Prostate gland (tissue), 2 donors: ENCODE measurements around the gene GPAT3. TPM values are rescaled to one million over a fixed set of nuclear protein-coding genes. Genes with fewer than 3 reads are reported as not detected.

ENCODE experiments used
- DNase-seq: peaks from one replicate; pipeline ENCODE4 v3.0.0-alpha.2; 2019; ENCODE audit warnings: low spot score
- H3K27ac ChIP-seq, 2 donors: fragments of 200-600 bp; sonication (generic); 2 replicates each; pipeline ENCODE4 v1.5.1; 2017 to 2019
- H3K27me3 ChIP-seq: fragments of 200-600 bp; sonication (generic); replicated peaks from 2 replicates; pipeline ENCODE4 v1.5.1; 2019; ENCODE audit not compliant: insufficient read depth
- H3K36me3 ChIP-seq, 2 donors: fragments of 200-600 bp; sonication (generic); 1 replicate in 1 of 2; 2 replicates in 1 of 2; pipeline versions ENCODE4 v1.5.1 to v1.8.1; 2017 to 2019
- H3K4me1 ChIP-seq: fragments of 200-600 bp; sonication (generic); replicated peaks from 2 replicates; pipeline ENCODE4 v1.5.1; 2019
- H3K4me3 ChIP-seq, 2 donors: fragments of 200-600 bp; sonication (generic); 2 replicates each; pipeline ENCODE4 v1.5.1; 2017 to 2019
- H3K9me3 ChIP-seq: fragments of 200-600 bp; sonication (generic); 2 replicates; pipeline ENCODE4 v1.5.1; 2017
- CTCF ChIP-seq, 4 experiments: fragments of 200-600 bp in 2 of 4; fragments of 450-650 bp in 2 of 4; sonication (generic) in 2 of 4; IDR thresholded peaks; 1 replicate in 3 of 4; 2 replicates in 1 of 4; pipeline ENCODE4 v1.5.1; 2016 to 2019; ENCODE audit warnings: antibody characterized with exemption in 4 of 4, mild to moderate bottlenecking in 2 of 4, moderate library complexity in 2 of 4
- POLR2A ChIP-seq: fragments of 450-650 bp; IDR thresholded peaks from one replicate; pipeline ENCODE4 v1.6.1; 2016; ENCODE audit warnings: antibody characterized with exemption, mild to moderate bottlenecking
- POLR2AphosphoS5 ChIP-seq: sonication (generic); formaldehyde crosslinking; IDR thresholded peaks from one replicate; pipeline ENCODE4 v1.6.1; 2017; ENCODE audit warnings: antibody characterized with exemption
- WGBS: methylation state at CpG from one replicate; pipeline ENCODE4 v1.1.5; 2018; 5-methylcytosine and 5-hydroxymethylcytosine counted together
- intact Hi-C: fragments of 100-400 bp; cut with DNase I; formaldehyde crosslinking; loops from one replicate; pipeline ENCODE4 v1.14.2; 2022
- total RNA-seq, 2 donors: library from RNA; depleted of rRNA; stranded (reverse); fragments of >200 nt; gene quantifications; one replicate each; pipeline ENCODE4 v1.1.0, GENCODE V29; 2016

Gene GPAT3
- total RNA-seq, 2 donors from 2014 or later, result 1.2 to 3.7 TPM

- 36% methylated on average over 3 of the region's 3 CpGs for WGBS
- Histone ChIP-seq H3K4me3 (no peak overlapping the region), H3K36me3 (no peaks in the 10 kb centered on the region), H3K4me1 (no peaks in the 10 kb centered on the region), H3K27ac (no peak overlapping the region), H3K9me3 (no peaks in the 10 kb centered on the region), H3K27me3 (no peaks in the 10 kb centered on the region)
- TF ChIP-seq POLR2AphosphoS5 (no peak), CTCF (IDR thresholded peaks at IDR 0.05) (no peak), POLR2A (no peak)
- no peak for DNase-seq
- intact Hi-C loops, result no loop called here
These were observed 16.2 kb downstream of the GPAT3 start for GRCh38 chr4:83552083-83552482.

- Histone ChIP-seq H3K9me3 (no peaks in the 10 kb centered on the region), H3K36me3 (no peaks in the 10 kb centered on the region), H3K4me1 (no peaks in the 10 kb centered on the region), H3K27ac (no peak overlapping the region), H3K27me3 (no peaks in the 10 kb centered on the region), H3K4me3 (no peak overlapping the region)
- WGBS, result 64% methylated on average over 2 of the region's 2 CpGs
- no peak for DNase-seq
- intact Hi-C loops, result no loop called here
- TF ChIP-seq CTCF (IDR thresholded peaks at IDR 0.05), result no peak
- no peak for TF ChIP-seq POLR2A
- TF ChIP-seq POLR2AphosphoS5, result no peak
These were observed 17.0 kb downstream of the GPAT3 start for GRCh38 chr4:83552924-83553323.

- H3K9me3 ChIP-seq, result no peaks in the 10 kb centered on the region
- DNase-seq, result no peak
- H3K4me1 ChIP-seq, result no peaks in the 10 kb centered on the region
- intact Hi-C loops, result no loop called here
- TF ChIP-seq POLR2AphosphoS5, result no peak
- no peak for TF ChIP-seq CTCF (IDR thresholded peaks at IDR 0.05)
- no peak for TF ChIP-seq POLR2A
- H3K36me3 ChIP-seq, result no peaks in the 10 kb centered on the region
- H3K4me3 ChIP-seq, result no peak overlapping the region
- H3K27me3 ChIP-seq, result no peaks in the 10 kb centered on the region
- no peak overlapping the region for H3K27ac ChIP-seq
- WGBS, result 47% methylated on average over 3 of the region's 3 CpGs
These were observed 20.2 kb downstream of the GPAT3 start for GRCh38 chr4:83556006-83556707.

- H3K9me3 ChIP-seq, result no peaks in the 10 kb centered on the region
- TF ChIP-seq POLR2A, result no peak
- TF ChIP-seq CTCF (IDR thresholded peaks at IDR 0.05), result no peak
- TF ChIP-seq POLR2AphosphoS5, result no peak
- WGBS, result 96% methylated on average over 1 of the region's 1 CpG
- DNase-seq, result no peak
- no peaks in the 10 kb centered on the region for H3K27me3 ChIP-seq
- no peaks in the 10 kb centered on the region for H3K4me1 ChIP-seq
- no peak overlapping the region for H3K27ac ChIP-seq
- intact Hi-C loops, result no loop called here
- no peaks in the 10 kb centered on the region for H3K36me3 ChIP-seq
- no peak overlapping the region for H3K4me3 ChIP-seq
These were observed 20.9 kb downstream of the GPAT3 start for GRCh38 chr4:83556816-83557215.

GRCh38 chr4:83558059-83558653 lies 22.2 kb downstream of the GPAT3 start:
- Histone ChIP-seq H3K4me1 (no peaks in the 10 kb centered on the region), H3K27ac (no peak overlapping the region), H3K27me3 (no peaks in the 10 kb centered on the region), H3K9me3 (no peaks in the 10 kb centered on the region), H3K4me3 (no peak overlapping the region), H3K36me3 (no peaks in the 10 kb centered on the region)
- intact Hi-C loops, result no loop called here
- 88% methylated on average over 5 of the region's 5 CpGs for WGBS
- TF ChIP-seq POLR2AphosphoS5, result no peak
- no peak for TF ChIP-seq POLR2A
- no peak for TF ChIP-seq CTCF (IDR thresholded peaks at IDR 0.05)
- no peak for DNase-seq
